Fibroblast of villous mesenchyme (primary cell): ENCODE data around the gene SMARCAD1. TPM values are rescaled to one million over a fixed set of nuclear protein-coding genes. Genes with fewer than 3 reads are reported as not detected.
"Not testable (repeated sequence)": the region's sequence is repeated elsewhere in the genome, so short reads cannot be mapped to it uniquely, and the experiment has no call there.

Source experiments
- DNase-seq: peaks from one replicate; pipeline ENCODE4 v3.0.0-alpha.2; 2010; ENCODE audit warnings: low read depth
- H3K4me3 ChIP-seq: 2 replicates; pipeline ENCODE4 v1.5.1; 2011; ENCODE audit warnings: low read depth, mild to moderate bottlenecking, low read length
- CTCF ChIP-seq: IDR thresholded peaks from 2 replicates; pipeline ENCODE4 v1.5.1; 2012; ENCODE audit warnings: low read depth, mild to moderate bottlenecking, low read length; ENCODE audit not compliant: insufficient read depth
- total RNA-seq: library from RNA; depleted of rRNA; stranded (reverse); fragments of >200 nt; gene quantifications from 2 replicates; pipeline ENCODE4 v1.2.3, GENCODE V29; 2012

Gene SMARCAD1
- total RNA-seq, 1 donor = 56.1 TPM

- peak; percentile 55 for TF ChIP-seq CTCF
- DNase-seq = peak; percentile 12
- H3K4me3 ChIP-seq = no peak overlapping the region
These were observed 125.4 kb downstream of the SMARCAD1 start for GRCh38 chr4:94332983-94333590.

GRCh38 chr4:94333866-94334265 is 126.2 kb downstream of the SMARCAD1 start:
- H3K4me3 ChIP-seq = no peak overlapping the region
- DNase-seq = no peak

GRCh38 chr4:94334476-94334875 is 126.8 kb downstream of the SMARCAD1 start:
- no peak overlapping the region for H3K4me3 ChIP-seq
- no peak for TF ChIP-seq CTCF

More at GRCh38 chr4:94333866-94334265, 126.2 kb downstream of the SMARCAD1 start:
- no peak for TF ChIP-seq CTCF

GRCh38 chr4:94334962-94335361 is 127.3 kb downstream of the SMARCAD1 start:
- TF ChIP-seq CTCF = no peak
- DNase-seq = peak; percentile 26
- H3K4me3 ChIP-seq = no peak overlapping the region

More at GRCh38 chr4:94334476-94334875, 126.8 kb downstream of the SMARCAD1 start:
- DNase-seq = no peak

GRCh38 chr4:94336303-94336702 is 128.6 kb downstream of the SMARCAD1 start:
- TF ChIP-seq CTCF = no peak
- no peak for DNase-seq
- H3K4me3 ChIP-seq = no peak overlapping the region

- not testable (repeated sequence) for DNase-seq
These were observed 129.1 kb downstream of the SMARCAD1 start for GRCh38 chr4:94336791-94337190.

GRCh38 chr4:94338681-94339351 is 131.2 kb downstream of the SMARCAD1 start:
- DNase-seq = no peak
- no peak overlapping the region for H3K4me3 ChIP-seq
- no peak for TF ChIP-seq CTCF

More at GRCh38 chr4:94336791-94337190, 129.1 kb downstream of the SMARCAD1 start:
- not testable (repeated sequence) for H3K4me3 ChIP-seq
